H1 (cell line): ENCODE results near the gene SLCO2A1. TPM values are rescaled to one million over a fixed set of nuclear protein-coding genes. Genes with fewer than 3 reads are reported as not detected.
A peak's percentile ranks its signal among the peaks of the same experiment; 100 is the strongest.

Source experiments
- CTCF ChIA-PET: fragments of 300-600 bp; sonication (Branson Sonifier 250); formaldehyde crosslinking; loops from one replicate; lab custom pipeline; 2021; ENCODE audit not compliant: partially characterized antibody; lab: Charles Lee
- POLR2A ChIA-PET: fragments of 300-600 bp; sonication (Branson Sonifier 250); formaldehyde crosslinking; loops from one replicate; lab custom pipeline; 2021; ENCODE audit warnings: inconsistent platforms; ENCODE audit not compliant: partially characterized antibody; lab: Charles Lee
- DNase-seq, 2 experiments: peaks; one replicate each; pipeline versions ENCODE4 v3.0.0 to v3.0.0-alpha.2; 2010 to 2022; ENCODE audit warnings: low spot score in 2 of 2, low read depth in 1 of 2, mixed read lengths in 1 of 2
- FAIRE-seq: peaks from 2 replicates; lab custom pipeline; 2011; peaks lifted over from hg19 to GRCh38; lab: Jason Lieb, UNC
- H2AFZ ChIP-seq: 2 replicates; pipeline ENCODE4 v1.8.1; 2012; ENCODE audit warnings: low read length, inconsistent platforms
- H2AK5ac ChIP-seq: 2 replicates; pipeline ENCODE4 v1.6.1; 2013; ENCODE audit warnings: low read depth, low read length
- H2BK120ac ChIP-seq: replicated peaks from 2 replicates; pipeline ENCODE3; 2013; ENCODE audit warnings: low read depth, low read length, inconsistent platforms
- H2BK12ac ChIP-seq: 2 replicates; pipeline ENCODE4 v1.6.1; 2013; ENCODE audit warnings: low read depth, low read length
- H2BK15ac ChIP-seq: 2 replicates; pipeline ENCODE4 v1.6.1; 2013; ENCODE audit warnings: low read length
- H2BK20ac ChIP-seq: 2 replicates; pipeline ENCODE4 v1.6.1; 2013; ENCODE audit warnings: low read length
- H2BK5ac ChIP-seq: 2 replicates; pipeline ENCODE4 v1.6.1; 2013; ENCODE audit warnings: low read depth, low read length
- H3K14ac ChIP-seq: 2 replicates; pipeline ENCODE4 v1.6.1; 2013; ENCODE audit warnings: inconsistent platforms; ENCODE audit not compliant: insufficient read length
- H3K18ac ChIP-seq: 2 replicates; pipeline ENCODE4 v1.6.1; 2013; ENCODE audit warnings: low read length; ENCODE audit errors: extremely low read depth
- H3K23ac ChIP-seq: 2 replicates; pipeline ENCODE4 v1.6.1; 2013; ENCODE audit warnings: inconsistent platforms; ENCODE audit not compliant: insufficient read length
- H3K23me2 ChIP-seq: 2 replicates; pipeline ENCODE4 v1.6.1; 2013; ENCODE audit warnings: low read depth, low read length
- H3K27ac ChIP-seq: 2 replicates; pipeline ENCODE4 v1.6.1; 2011; ENCODE audit warnings: low read depth, low read length, inconsistent platforms
- H3K27me3 ChIP-seq, 4 experiments: replicated peaks in 1 of 4; 1 replicate in 1 of 4; 2 replicates in 3 of 4; pipeline versions ENCODE4 v1.6.1 to v1.8.1; 2011 to 2013; ENCODE audit warnings: low read length in 3 of 4, mild to moderate bottlenecking in 3 of 4, inconsistent platforms in 2 of 4, mixed read lengths in 2 of 4, moderate library complexity in 1 of 4; ENCODE audit not compliant: control insufficient read depth in 3 of 4, insufficient read depth in 3 of 4; ENCODE audit errors: extremely low read depth in 1 of 4
- H3K36me3 ChIP-seq, 4 experiments: 2 replicates each; pipeline versions ENCODE4 v1.6.1 to v1.8.1; 2011 to 2013; ENCODE audit warnings: mild to moderate bottlenecking in 4 of 4, low read length in 3 of 4, moderate library complexity in 2 of 4, control low read depth in 1 of 4, inconsistent platforms in 1 of 4; ENCODE audit not compliant: insufficient read depth in 4 of 4, control insufficient read depth in 2 of 4
- H3K4ac ChIP-seq: replicated peaks from 2 replicates; pipeline ENCODE3; 2013; ENCODE audit warnings: low read length, low read depth, mixed read lengths, inconsistent platforms; ENCODE audit not compliant: insufficient read length
- H3K4me1 ChIP-seq, 4 experiments: replicated peaks in 1 of 4; 1 replicate in 1 of 4; 2 replicates in 3 of 4; pipeline versions ENCODE4 v1.6.1 to v1.8.1; 2011 to 2013; ENCODE audit warnings: low read length in 3 of 4, inconsistent platforms in 2 of 4, mixed read lengths in 1 of 4; ENCODE audit not compliant: insufficient read depth in 4 of 4, control insufficient read depth in 3 of 4
- H3K4me2 ChIP-seq, 2 experiments: 2 replicates each; pipeline versions ENCODE4 v1.6.1 to v1.8.1; 2011 to 2013; ENCODE audit warnings: low read depth in 2 of 2, low read length in 2 of 2, control low read depth in 1 of 2, inconsistent platforms in 1 of 2, mild to moderate bottlenecking in 1 of 2; ENCODE audit not compliant: insufficient read depth in 1 of 2
- H3K4me3 ChIP-seq, 4 experiments: fragments of 200-600, 300-600 bp in 1 of 4; sonication (generic), shearing (Covaris generic), sonication (Bioruptor Twin) in 1 of 4; 2 replicates each; pipeline versions ENCODE4 v1.5.1 to v1.8.1; 2011 to 2016; ENCODE audit warnings: low read length in 4 of 4, low read depth in 3 of 4, control low read depth in 2 of 4, inconsistent platforms in 2 of 4, mild to moderate bottlenecking in 2 of 4, mixed read lengths in 1 of 4, moderate library complexity in 1 of 4; ENCODE audit not compliant: insufficient read depth in 2 of 4; ENCODE audit errors: extremely low read depth in 1 of 4
- H3K56ac ChIP-seq: replicated peaks from 2 replicates; pipeline ENCODE3; 2013; ENCODE audit warnings: low read depth, mild to moderate bottlenecking, mixed read lengths, low read length, inconsistent platforms; ENCODE audit not compliant: insufficient read length
- H3K79me1 ChIP-seq: 2 replicates; pipeline ENCODE4 v1.6.1; 2013; ENCODE audit warnings: low read depth, low read length, control low read depth
- H3K79me2 ChIP-seq, 2 experiments: 2 replicates each; pipeline versions ENCODE4 v1.6.1 to v1.8.1; 2012 to 2013; ENCODE audit warnings: low read length in 2 of 2, mild to moderate bottlenecking in 2 of 2, inconsistent platforms in 1 of 2; ENCODE audit not compliant: insufficient read depth in 2 of 2, control insufficient read depth in 1 of 2
- H3K9ac ChIP-seq, 4 experiments: replicated peaks in 1 of 4; 1 replicate in 1 of 4; 2 replicates in 3 of 4; pipeline versions ENCODE4 v1.6.1 to v1.8.1; 2011 to 2013; ENCODE audit warnings: low read depth in 3 of 4, low read length in 3 of 4, control low read depth in 2 of 4, mild to moderate bottlenecking in 2 of 4, moderate library complexity in 2 of 4, inconsistent platforms in 1 of 4; ENCODE audit errors: extremely low read depth in 1 of 4
- H3K9me3 ChIP-seq, 2 experiments: 2 replicates each; pipeline versions ENCODE4 v1.6.1 to v1.8.1; 2012 to 2013; ENCODE audit warnings: mild to moderate bottlenecking in 2 of 2, moderate library complexity in 2 of 2, control low read depth in 1 of 2, inconsistent platforms in 1 of 2, low read depth in 1 of 2, low read length in 1 of 2, mixed read lengths in 1 of 2; ENCODE audit not compliant: insufficient read depth in 2 of 2
- H4K20me1 ChIP-seq, 2 experiments: replicated peaks in 1 of 2; 2 replicates each; pipeline versions ENCODE3 to v1.8.1; 2011 to 2013; ENCODE audit warnings: inconsistent platforms in 2 of 2, low read length in 2 of 2, mild to moderate bottlenecking in 1 of 2; ENCODE audit not compliant: insufficient read depth in 2 of 2, control insufficient read depth in 1 of 2
- H4K5ac ChIP-seq: 2 replicates; pipeline ENCODE4 v1.6.1; 2013; ENCODE audit warnings: low read length, low read depth, mixed read lengths, inconsistent platforms; ENCODE audit not compliant: insufficient read length
- H4K8ac ChIP-seq: 2 replicates; pipeline ENCODE4 v1.8.0; 2013; ENCODE audit warnings: mild to moderate bottlenecking, moderate library complexity, low read length, inconsistent platforms; ENCODE audit not compliant: insufficient read depth; ENCODE audit errors: extremely low read depth
- H4K91ac ChIP-seq: replicated peaks from 2 replicates; pipeline ENCODE3; 2013; ENCODE audit warnings: low read length, mixed read lengths, inconsistent platforms; ENCODE audit not compliant: insufficient read length
- ATF3 ChIP-seq: IDR thresholded peaks from 2 replicates; pipeline ENCODE4 v1.6.1; 2011; ENCODE audit warnings: low read depth, mild to moderate bottlenecking, low read length; ENCODE audit not compliant: insufficient read depth
- CREB1 ChIP-seq: IDR thresholded peaks from 2 replicates; pipeline ENCODE4 v1.6.1; 2012; ENCODE audit warnings: inconsistent platforms
- FOSL1 ChIP-seq: IDR thresholded peaks from 2 replicates; pipeline ENCODE4 v1.6.1; 2011; ENCODE audit warnings: mild to moderate bottlenecking, low read depth, low read length, moderate library complexity; ENCODE audit not compliant: insufficient read depth
- HDAC2 ChIP-seq, 2 experiments: fragments of 300-600 bp in 1 of 2; sonication (generic) in 1 of 2; IDR thresholded peaks; 2 replicates each; pipeline ENCODE4 v1.6.1; 2011 to 2012; ENCODE audit warnings: low read depth in 2 of 2, low read length in 2 of 2, mild to moderate bottlenecking in 2 of 2, moderate library complexity in 2 of 2, borderline replicate concordance in 1 of 2, inconsistent platforms in 1 of 2
- KDM4A ChIP-seq: IDR thresholded peaks from one replicate; pipeline ENCODE4 v1.7.1; 2012; ENCODE audit warnings: low read depth, mild to moderate bottlenecking, moderate library complexity, low read length, inconsistent platforms; ENCODE audit not compliant: severe bottlenecking
- KDM5A ChIP-seq: fragments of 200-600 bp; IDR thresholded peaks from 2 replicates; pipeline ENCODE4 v1.7.1; 2012; ENCODE audit warnings: mild to moderate bottlenecking, low read length, inconsistent platforms, mixed read lengths
- RNF2 ChIP-seq: fragments of 200-900, 300-1000 bp; sonication (generic); IDR thresholded peaks from 2 replicates; pipeline ENCODE4 v1.7.1; 2016; ENCODE audit warnings: borderline replicate concordance, low read depth, mild to moderate bottlenecking, antibody characterized with exemption, low read length; ENCODE audit not compliant: poor library complexity, severe bottlenecking; ENCODE audit errors: missing control alignments
- SIN3A ChIP-seq, 2 experiments: IDR thresholded peaks in 1 of 2; conservative IDR thresholded peaks in 1 of 2; 2 replicates each; pipeline ENCODE4 v1.6.1; 2011 to 2012; ENCODE audit warnings: low read length in 2 of 2, improper control_type of control experiment in 1 of 2, low read depth in 1 of 2, mild to moderate bottlenecking in 1 of 2
- SP4 ChIP-seq: IDR thresholded peaks from 2 replicates; pipeline ENCODE4 v1.6.1; 2012; ENCODE audit warnings: low read length, inconsistent platforms
- TCF12 ChIP-seq: IDR thresholded peaks from 2 replicates; pipeline ENCODE4 v1.6.1; 2011; ENCODE audit warnings: low read depth, mild to moderate bottlenecking, low read length
- WGBS, 2 experiments: shearing (Covaris generic) in 1 of 2; methylation state at CpG; one replicate each; pipeline versions ENCODE4 v1.1.6 to v1.1.7; 2013 to 2015; ENCODE audit warnings: low lambda C conversion rate in 2 of 2, mixed read lengths in 2 of 2, inconsistent platforms in 1 of 2, low coverage in 1 of 2, missing lambda C conversion rate in 1 of 2; ENCODE audit not compliant: insufficient replicate concordance in 2 of 2, insufficient coverage in 1 of 2, insufficient read length in 1 of 2; ENCODE audit errors: extremely low coverage in 1 of 2, missing lambda C conversion rate in 1 of 2; 5-methylcytosine and 5-hydroxymethylcytosine counted together
- polyA plus RNA-seq, 7 experiments: library from polyadenylated mRNA; depleted of rRNA in 3 of 7; stranded (reverse) in 5 of 7; unstranded in 2 of 7; fragments of >200 nt in 5 of 7; fragments of 200-250 nt in 2 of 7; gene quantifications; 1 replicate in 5 of 7; 2 replicates in 1 of 7; 4 replicates in 1 of 7; pipeline versions ENCODE4 v1.2.1 to v1.2.3, GENCODE V29; 2011 to 2013; ENCODE audit warnings: missing spikeins in 2 of 7, mixed read lengths in 2 of 7
- total RNA-seq: library from RNA; stranded (reverse); fragmentation: NEBNext Ultra II Directional; extraction: Animal tissue kit (Norgen Biotek cat#: 25700); gene quantifications from 2 replicates; pipeline ENCODE4 v1.2.1, GENCODE V29; 2021
- TF ChIP-seq, protein P1 (sequence below): IDR thresholded peaks from 2 replicates; pipeline ENCODE4 v1.6.1; 2011; ENCODE audit warnings: low read length, improper control_type of control experiment

SLCO2A1 gene
- total and polyA plus RNA-seq, 2 of the 8 experiments (the other 6 are each of a cell fraction or from before 2014, with no cell fraction given): 1.1 to 2.3 TPM

DNA sequence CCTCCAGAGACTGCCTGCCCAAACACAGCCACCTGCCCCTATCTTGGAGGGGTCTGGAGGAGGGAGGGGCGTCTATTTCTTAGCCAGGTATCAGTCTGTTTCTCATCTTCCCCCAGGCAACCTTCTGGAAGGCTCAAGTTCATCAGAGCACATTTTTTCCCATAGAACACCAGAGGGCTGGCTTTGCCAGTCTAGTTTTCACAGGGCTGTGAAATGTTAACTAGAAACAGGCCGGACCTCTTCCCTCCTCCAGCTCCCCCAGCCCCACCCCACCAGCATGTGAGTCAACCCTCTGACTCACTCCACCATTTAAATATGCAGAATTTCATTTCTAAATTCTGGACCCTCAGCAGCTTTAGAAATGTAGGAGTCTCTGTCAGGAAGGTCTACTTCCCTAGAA, 66.9 kb downstream of the SLCO2A1 start:
- Histone ChIP-seq H2AFZ (0 out of 2 replicates have a peak overlapping the region, but pooled peaks have one; percentile 14), H3K27me3 (no peaks in the 10 kb centered on the region), H3K9ac (no peak overlapping the region), H3K4me3 (no peak overlapping the region), H3K4me1 (no peaks in the 10 kb centered on the region), H3K36me3 (no peaks in the 10 kb centered on the region), H3K23me2 (peaks cover 2% of the 10 kb centered on the region; the same call in 1 of the 2 replicates), H2BK15ac (no peak overlapping the region), H3K56ac (no peak overlapping the region), H3K79me1 (no peaks in the 10 kb centered on the region), H3K18ac (no peak overlapping the region), H3K4ac (no peak overlapping the region), H2AK5ac (no peak overlapping the region), H4K5ac (no peak overlapping the region), H4K8ac (peak overlapping the region; percentile 38), H4K91ac (no peak overlapping the region), H3K4me2 (no peak overlapping the region), H2BK12ac (no peak overlapping the region), H4K20me1 (no peaks in the 10 kb centered on the region), H3K9me3 (no peaks in the 10 kb centered on the region), H2BK120ac (no peak overlapping the region), H3K14ac (no peak overlapping the region), H3K79me2 (no peaks in the 10 kb centered on the region), H3K27ac (no peak overlapping the region), H2BK20ac (no peak overlapping the region), H2BK5ac (no peak overlapping the region), H3K23ac (no peak overlapping the region)
- DNase-seq: no peak
- CTCF ChIA-PET: interaction anchor here (0.6 to 5.0 kb wide), 4 partner anchors 11 to 147 kb away, joined by 3 to 32 read pairs (median 4); no protein-coding TSS in a partner anchor
- no peak for FAIRE-seq
- POLR2A ChIA-PET: interaction anchor here (1.1 kb wide), 1 partner anchor 14 kb away, joined by 3 read pairs; no protein-coding TSS in a partner anchor
- WGBS, 2 experiments: 77% methylated on average over 2 of the region's 2 CpGs; no CpG with 5 or more reads in 1 of the 2 experiments
- TF ChIP-seq KDM5A (no peak), RNF2 (no peak), CREB1 (no peak), SIN3A (conservative IDR thresholded peaks at IDR 0.05 in 1 of 2, IDR thresholded peaks at IDR 0.05 in 1 of 2; ENCODE audit: low read depth in 1 of 2, low read length in 2 of 2) (no peak), SP4 (no peak), TCF12 (no peak), KDM4A (no peak), HDAC2 (IDR thresholded peaks at IDR 0.05; ENCODE audit: borderline replicate concordance in 1 of 2, low read depth in 2 of 2, low read length in 2 of 2) (no peak), ATF3 (no peak), FOSL1 (no peak)
- TF ChIP-seq, protein P1, sequence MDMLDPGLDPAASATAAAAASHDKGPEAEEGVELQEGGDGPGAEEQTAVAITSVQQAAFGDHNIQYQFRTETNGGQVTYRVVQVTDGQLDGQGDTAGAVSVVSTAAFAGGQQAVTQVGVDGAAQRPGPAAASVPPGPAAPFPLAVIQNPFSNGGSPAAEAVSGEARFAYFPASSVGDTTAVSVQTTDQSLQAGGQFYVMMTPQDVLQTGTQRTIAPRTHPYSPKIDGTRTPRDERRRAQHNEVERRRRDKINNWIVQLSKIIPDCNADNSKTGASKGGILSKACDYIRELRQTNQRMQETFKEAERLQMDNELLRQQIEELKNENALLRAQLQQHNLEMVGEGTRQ: no peak
